Caco-2 (cell line): ENCODE results near the gene ZSCAN21. TPM values are rescaled to one million over a fixed set of nuclear protein-coding genes. Genes with fewer than 3 reads are reported as not detected.
A peak's percentile ranks its signal among the peaks of the same experiment; 100 is the strongest.

Source experiments
- BruUV-seq: library from RNA; stranded (reverse); fragments of 400-500 nt; replicated peaks from 2 replicates; lab custom pipeline; 2021; lab: Mats Ljungman, UMichigan
- CTCF ChIA-PET: fragments of 300-600 bp; sonication (Branson Sonifier 250); formaldehyde crosslinking; loops from one replicate; lab custom pipeline; 2022; ENCODE audit warnings: antibody characterized with exemption; lab: Charles Lee
- POLR2A ChIA-PET: fragments of 300-600 bp; sonication (Branson Sonifier 250); formaldehyde crosslinking; loops from one replicate; lab custom pipeline; 2022; ENCODE audit warnings: antibody characterized with exemption; lab: Charles Lee
- DNase-seq, 2 experiments: peaks; one replicate each; pipeline versions ENCODE4 v3.0.0 to v3.0.0-alpha.2; 2020 to 2022
- H3K27me3 ChIP-seq: replicated peaks from 2 replicates; pipeline ENCODE4 v1.6.0; 2011; ENCODE audit warnings: low read length; ENCODE audit not compliant: control insufficient read depth, insufficient read depth
- H3K36me3 ChIP-seq: 2 replicates; pipeline ENCODE4 v1.5.1; 2011; ENCODE audit warnings: low read length; ENCODE audit not compliant: control insufficient read depth, insufficient read depth
- H3K4me1 ChIP-seq: fragments of 250-450 bp; sonication (Bioruptor Pico); 2 replicates; pipeline ENCODE4 v1.5.1; 2020; ENCODE audit warnings: mild to moderate bottlenecking
- H3K4me3 ChIP-seq: 2 replicates; pipeline ENCODE4 v1.5.1; 2011; ENCODE audit warnings: low read depth, mild to moderate bottlenecking, control low read depth, low read length
- H3K9me3 ChIP-seq: fragments of 250-450 bp; sonication (Bioruptor Pico); 2 replicates; pipeline ENCODE4 v1.5.1; 2020; ENCODE audit warnings: mild to moderate bottlenecking, moderate library complexity
- H3K27ac Mint-ChIP-seq: one replicate; pipeline ENCODE4 v1.8.0; 2022; ENCODE audit warnings: mixed read lengths; ENCODE audit not compliant: unreplicated experiment
- H3K27me3 Mint-ChIP-seq: one replicate; pipeline ENCODE4 v1.8.0; 2022; ENCODE audit warnings: mixed read lengths; ENCODE audit not compliant: insufficient read depth, unreplicated experiment
- H3K36me3 Mint-ChIP-seq: one replicate; pipeline ENCODE4 v1.8.0; 2022; ENCODE audit warnings: mild to moderate bottlenecking, mixed read lengths; ENCODE audit not compliant: insufficient read depth, unreplicated experiment
- H3K4me1 Mint-ChIP-seq: one replicate; pipeline ENCODE4 v1.8.0; 2022; ENCODE audit warnings: low read depth, mixed read lengths; ENCODE audit not compliant: unreplicated experiment
- H3K4me3 Mint-ChIP-seq: one replicate; pipeline ENCODE4 v1.8.0; 2022; ENCODE audit warnings: mild to moderate bottlenecking, moderate library complexity, mixed read lengths; ENCODE audit not compliant: unreplicated experiment
- H3K9me3 Mint-ChIP-seq: one replicate; pipeline ENCODE4 v1.8.0; 2022; ENCODE audit warnings: mixed read lengths; ENCODE audit not compliant: unreplicated experiment
- CTCF ChIP-seq, 2 experiments: fragments of 200-600 bp in 1 of 2; IDR thresholded peaks; 1 replicate in 1 of 2; 2 replicates in 1 of 2; pipeline versions ENCODE4 v1.5.1 to v1.8.0; 2011 to 2022; ENCODE audit warnings: antibody characterized with exemption in 1 of 2, control low read depth in 1 of 2, inconsistent platforms in 1 of 2, low read depth in 1 of 2, low read length in 1 of 2, mild to moderate bottlenecking in 1 of 2, moderate library complexity in 1 of 2; ENCODE audit not compliant: insufficient read depth in 1 of 2, severe bottlenecking in 1 of 2, unreplicated experiment in 1 of 2
- intact Hi-C: fragments of 100-400 bp; cut with micrococcal nuclease; formaldehyde crosslinking; loops from one replicate; pipeline ENCODE4 v1.10.0; 2022; ENCODE audit not compliant: unreplicated experiment
- total RNA-seq: library from RNA; stranded (reverse); gene quantifications from 2 replicates; pipeline ENCODE4 v1.2.3, GENCODE V29; 2022

Gene ZSCAN21
- total RNA-seq, 1 experiment from 2014 or later, result 16.7 TPM

DNA sequence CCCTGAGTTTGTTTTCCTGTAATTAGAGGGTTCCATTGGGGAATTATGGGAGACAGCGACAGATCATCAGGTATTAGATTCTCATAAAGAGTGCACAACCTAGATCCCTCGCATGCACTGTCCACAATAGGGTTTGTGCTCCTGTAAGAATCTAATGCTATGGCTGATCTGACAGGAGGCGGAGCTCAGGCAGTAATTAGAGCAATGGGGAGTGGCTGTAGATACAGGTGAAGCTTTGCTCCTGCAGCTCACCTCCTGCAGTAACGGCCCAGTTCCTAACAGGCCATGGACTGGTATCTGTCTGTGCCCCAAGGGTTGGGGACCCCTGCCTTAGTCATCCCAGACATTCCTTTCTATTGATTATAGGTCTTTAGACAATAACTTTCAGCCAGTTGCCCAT is 894 bp upstream of the ZSCAN21 start:
- intact Hi-C loops, result loop anchor here (1.0 kb wide), 2 partner anchors 33 to 51 kb away; partner anchors contain the start of gene ZNF3
- peaks cover 28% of the 10 kb centered on the region for H3K36me3 Mint-ChIP-seq
- peaks cover 5% of the 10 kb centered on the region for H3K9me3 Mint-ChIP-seq
- H3K27me3 Mint-ChIP-seq, result no peaks in the 10 kb centered on the region
- CTCF ChIA-PET, result interaction anchor here (0.9 kb wide), 1 partner anchor 55 kb away, joined by 4 read pairs; no protein-coding TSS in a partner anchor
- peaks cover 8% of the 10 kb centered on the region for H3K4me1 Mint-ChIP-seq
- Histone ChIP-seq H3K36me3 (no peaks in the 10 kb centered on the region), H3K27me3 (no peaks in the 10 kb centered on the region), H3K4me3 (no peak overlapping the region), H3K9me3 (no peaks in the 10 kb centered on the region), H3K4me1 (peaks cover 5% of the 10 kb centered on the region)
- POLR2A ChIA-PET, result no interaction called here
- peak overlapping the region; percentile 87 for H3K4me3 Mint-ChIP-seq
- no peak for DNase-seq
- no peak for TF ChIP-seq CTCF (IDR thresholded peaks at IDR 0.05; ENCODE audit: insufficient read depth in 1 of 2, low read depth in 1 of 2, low read length in 1 of 2, severe bottlenecking in 1 of 2, unreplicated experiment in 1 of 2)
- H3K27ac Mint-ChIP-seq, result no peak overlapping the region
- BruUV-seq, result no TSS peak

DNA sequence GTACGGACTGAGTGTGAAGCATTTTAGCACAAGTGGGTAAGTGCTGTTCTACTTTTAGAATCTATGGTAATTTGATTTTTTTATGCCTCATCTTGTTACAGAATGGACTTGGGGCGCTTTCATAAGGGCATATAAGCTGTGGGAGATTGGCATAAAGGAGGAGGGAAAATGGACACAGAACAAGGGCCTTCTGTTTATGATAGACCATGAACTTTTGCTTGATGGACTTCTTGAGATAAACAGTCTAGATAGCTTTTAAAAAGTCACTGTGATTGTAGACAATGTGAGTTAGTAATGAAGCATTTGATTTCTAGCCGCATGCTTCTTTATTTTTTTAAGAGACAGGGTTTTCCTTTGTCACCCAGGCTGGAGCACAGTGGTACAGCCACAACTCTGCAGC is 2.0 kb downstream of the ZSCAN21 start:
- no peaks in the 10 kb centered on the region for H3K9me3 ChIP-seq
- Mint-ChIP-seq H3K36me3 (peaks cover 29% of the 10 kb centered on the region), H3K4me1 (peaks cover 8% of the 10 kb centered on the region), H3K4me3 (peak overlapping the region; percentile 31), H3K27ac (no peak overlapping the region), H3K27me3 (no peaks in the 10 kb centered on the region), H3K9me3 (no peaks in the 10 kb centered on the region)
- no peak for TF ChIP-seq CTCF (IDR thresholded peaks at IDR 0.05; ENCODE audit: insufficient read depth in 1 of 2, low read depth in 1 of 2, low read length in 1 of 2, severe bottlenecking in 1 of 2, unreplicated experiment in 1 of 2)
- DNase-seq, result no peak
- H3K4me1 ChIP-seq, result peaks cover 5% of the 10 kb centered on the region
- ChIA-PET CTCF (no interaction called here), POLR2A (interaction anchor here (0.6 kb wide), 1 partner anchor 24 kb away, joined by 3 read pairs; no protein-coding TSS in a partner anchor)
- intact Hi-C loops, result loop anchor here (2.0 kb wide), 1 partner anchor 133 kb away; the partner anchor contains the start of gene TRIM4
- H3K4me3 ChIP-seq, result no peak overlapping the region
- no peaks in the 10 kb centered on the region for H3K36me3 ChIP-seq
- TSS peak; percentile 11 for BruUV-seq
- H3K27me3 ChIP-seq, result no peaks in the 10 kb centered on the region

DNA sequence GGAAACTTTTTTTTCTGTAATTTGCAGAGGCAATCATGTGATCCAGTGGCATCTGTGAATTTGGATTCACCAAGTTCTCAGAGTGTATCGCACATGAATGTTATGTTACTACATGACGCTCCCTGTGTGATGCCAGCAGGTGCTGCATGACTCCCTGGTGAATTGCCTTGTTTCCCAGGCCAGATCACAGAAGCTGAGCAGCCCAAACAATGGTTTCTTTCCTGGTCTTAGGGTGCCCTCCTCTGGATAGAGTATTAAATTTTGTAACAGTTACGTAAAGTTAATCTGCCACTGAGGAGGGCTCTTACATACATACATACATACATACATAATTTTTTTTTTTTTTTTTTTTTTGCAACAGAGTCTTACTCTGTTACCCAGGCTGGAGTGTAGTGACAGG is 3.6 kb downstream of the ZSCAN21 start:
- H3K27ac Mint-ChIP-seq, result no peak overlapping the region
- peaks cover 2% of the 10 kb centered on the region for H3K36me3 ChIP-seq
- H3K4me1 Mint-ChIP-seq, result peaks cover 8% of the 10 kb centered on the region
- peak; percentile 60 to 78 for DNase-seq
- intact Hi-C loops, result loop anchor here (1.0 to 2.0 kb wide), 3 partner anchors 37 to 134 kb away; partner anchors contain the start of gene TRIM4
- H3K4me1 ChIP-seq, result peaks cover 5% of the 10 kb centered on the region
- peaks cover 45% of the 10 kb centered on the region for H3K36me3 Mint-ChIP-seq
- no peak overlapping the region for H3K4me3 Mint-ChIP-seq
- no peaks in the 10 kb centered on the region for H3K9me3 Mint-ChIP-seq
- TF ChIP-seq CTCF (IDR thresholded peaks at IDR 0.05; ENCODE audit: insufficient read depth in 1 of 2, low read depth in 1 of 2, low read length in 1 of 2, severe bottlenecking in 1 of 2, unreplicated experiment in 1 of 2), result peak; percentile 25 to 31
- CTCF ChIA-PET, result interaction anchor here (0.6 to 1.6 kb wide), 9 partner anchors 23 to 73 kb away, joined by 3 to 10 read pairs (median 4); no protein-coding TSS in a partner anchor
- POLR2A ChIA-PET, result interaction anchor here (0.6 to 0.9 kb wide), 2 partner anchors 59 to 125 kb away, joined by 3 to 4 read pairs; no protein-coding TSS in a partner anchor
- H3K27me3 Mint-ChIP-seq, result no peaks in the 10 kb centered on the region
- no peaks in the 10 kb centered on the region for H3K9me3 ChIP-seq
- no TSS peak for BruUV-seq
- H3K4me3 ChIP-seq, result no peak overlapping the region
- H3K27me3 ChIP-seq, result no peaks in the 10 kb centered on the region
